ENCODE data around the gene KCNN1.
"Not testable (repeated sequence)": the region's sequence is repeated elsewhere in the genome, so short reads cannot be mapped to it uniquely, and the experiment has no call there.

KCNN1 gene

DNA sequence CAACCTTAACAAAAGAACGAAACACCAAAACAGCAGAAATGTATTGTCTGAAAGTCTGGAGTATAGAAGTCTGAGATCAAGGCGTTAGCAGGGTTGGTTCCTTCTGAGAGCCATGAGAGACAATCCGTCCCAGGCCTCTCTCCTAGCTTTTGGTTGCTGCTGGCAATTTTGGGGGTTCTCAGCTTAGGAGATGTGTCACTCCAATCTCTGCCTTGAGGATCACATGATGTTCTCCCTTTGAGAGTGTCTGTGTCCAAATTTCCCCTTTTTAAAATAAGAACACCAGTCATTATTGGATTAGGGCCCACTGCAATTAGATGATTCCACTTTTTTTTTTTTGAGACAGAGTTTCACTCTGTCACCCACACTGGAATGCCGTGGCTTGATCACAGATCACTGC lies 10.1 kb downstream of the KCNN1 start:
- no peak for TF ChIP-seq NFRKB (IDR thresholded peaks at IDR 0.05)
- TF ChIP-seq ELF4 (IDR thresholded peaks at IDR 0.05), result no peak
- TF ChIP-seq ZNF384 (IDR thresholded peaks at IDR 0.05), result no peak
- TF ChIP-seq CTBP1 (IDR thresholded peaks at IDR 0.05; ENCODE audit: borderline replicate concordance), result no peak
- TF ChIP-seq FOXK2 (IDR thresholded peaks at IDR 0.05), result no peak
- ChIA-PET CTCF (interaction anchor here (0.6 to 1.3 kb wide), 2 partner anchors 21 to 84 kb away, joined by 4 to 10 read pairs; no protein-coding TSS in a partner anchor), POLR2A (no interaction called here)
- no peak for DNase-seq (ENCODE audit: extremely low spot score)

DNA sequence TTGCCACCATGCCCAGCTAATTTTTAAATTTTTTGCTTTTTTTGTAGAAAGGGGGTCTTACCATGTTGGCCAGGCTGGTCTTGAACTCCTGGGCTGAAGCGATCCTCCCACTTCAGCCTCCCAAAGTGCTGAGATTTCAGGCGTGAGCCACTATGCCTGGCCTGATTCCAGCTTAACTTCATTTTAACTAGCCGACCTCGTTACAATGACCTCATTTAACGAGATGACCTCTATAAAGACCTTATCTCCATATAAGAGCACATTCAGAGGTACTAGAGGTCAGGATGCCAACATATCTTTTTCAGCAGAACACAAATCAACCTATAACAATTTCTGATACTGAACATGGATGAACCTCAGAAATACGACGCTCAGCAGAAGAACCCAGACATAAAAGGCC lies 10.6 kb downstream of the KCNN1 start:
- DNase-seq (ENCODE audit: extremely low spot score), result no peak
- no peak for TF ChIP-seq FOXK2 (IDR thresholded peaks at IDR 0.05)
- CTCF ChIA-PET, result interaction anchor here (1.3 kb wide), 1 partner anchor 20 kb away, joined by 10 read pairs; no protein-coding TSS in a partner anchor
- POLR2A ChIA-PET, result no interaction called here

DNA sequence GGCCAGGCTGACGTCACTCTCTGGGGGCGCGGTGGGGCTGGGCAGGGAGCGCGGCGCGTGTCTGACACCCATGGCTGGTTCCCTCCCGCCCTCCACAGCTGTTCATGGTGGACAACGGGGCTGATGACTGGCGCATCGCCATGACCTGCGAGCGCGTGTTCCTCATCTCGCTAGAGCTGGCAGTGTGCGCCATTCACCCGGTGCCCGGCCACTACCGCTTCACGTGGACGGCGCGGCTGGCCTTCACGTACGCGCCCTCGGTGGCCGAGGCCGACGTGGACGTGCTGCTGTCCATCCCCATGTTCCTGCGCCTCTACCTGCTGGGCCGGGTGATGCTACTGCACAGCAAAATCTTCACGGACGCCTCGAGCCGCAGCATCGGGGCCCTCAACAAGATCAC lies 14.7 kb downstream of the KCNN1 start:
- no peak for DNase-seq (ENCODE audit: extremely low spot score)
- ChIA-PET POLR2A (no interaction called here), CTCF (no interaction called here)
- TF ChIP-seq L3MBTL2 (conservative IDR thresholded peaks at IDR 0.05), result no peak
- TF ChIP-seq SP1 (IDR thresholded peaks at IDR 0.05), result no peak
- TF ChIP-seq ELF4 (IDR thresholded peaks at IDR 0.05), result no peak
- TF ChIP-seq LEF1 (IDR thresholded peaks at IDR 0.05; ENCODE audit: borderline replicate concordance), result no peak
- TF ChIP-seq, protein P1, sequence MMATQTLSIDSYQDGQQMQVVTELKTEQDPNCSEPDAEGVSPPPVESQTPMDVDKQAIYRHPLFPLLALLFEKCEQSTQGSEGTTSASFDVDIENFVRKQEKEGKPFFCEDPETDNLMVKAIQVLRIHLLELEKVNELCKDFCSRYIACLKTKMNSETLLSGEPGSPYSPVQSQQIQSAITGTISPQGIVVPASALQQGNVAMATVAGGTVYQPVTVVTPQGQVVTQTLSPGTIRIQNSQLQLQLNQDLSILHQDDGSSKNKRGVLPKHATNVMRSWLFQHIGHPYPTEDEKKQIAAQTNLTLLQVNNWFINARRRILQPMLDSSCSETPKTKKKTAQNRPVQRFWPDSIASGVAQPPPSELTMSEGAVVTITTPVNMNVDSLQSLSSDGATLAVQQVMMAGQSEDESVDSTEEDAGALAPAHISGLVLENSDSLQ (IDR thresholded peaks at IDR 0.05), result no peak
- TF ChIP-seq BHLHE40 (IDR thresholded peaks at IDR 0.05; ENCODE audit: borderline replicate concordance), result no peak
- TF ChIP-seq CTBP1 (IDR thresholded peaks at IDR 0.05; ENCODE audit: borderline replicate concordance), result no peak
- TF ChIP-seq FOXK2 (IDR thresholded peaks at IDR 0.05), result no peak
- no peak for TF ChIP-seq FOXA1 (IDR thresholded peaks at IDR 0.05)
- no peak for TF ChIP-seq FOXM1 (IDR thresholded peaks at IDR 0.05; ENCODE audit: borderline replicate concordance)
- TF ChIP-seq ZNF384 (IDR thresholded peaks at IDR 0.05), result no peak
- TF ChIP-seq TARDBP (IDR thresholded peaks at IDR 0.05), result no peak
- TF ChIP-seq ARNT (IDR thresholded peaks at IDR 0.05), result no peak
- TF ChIP-seq NFRKB (IDR thresholded peaks at IDR 0.05), result no peak

DNA sequence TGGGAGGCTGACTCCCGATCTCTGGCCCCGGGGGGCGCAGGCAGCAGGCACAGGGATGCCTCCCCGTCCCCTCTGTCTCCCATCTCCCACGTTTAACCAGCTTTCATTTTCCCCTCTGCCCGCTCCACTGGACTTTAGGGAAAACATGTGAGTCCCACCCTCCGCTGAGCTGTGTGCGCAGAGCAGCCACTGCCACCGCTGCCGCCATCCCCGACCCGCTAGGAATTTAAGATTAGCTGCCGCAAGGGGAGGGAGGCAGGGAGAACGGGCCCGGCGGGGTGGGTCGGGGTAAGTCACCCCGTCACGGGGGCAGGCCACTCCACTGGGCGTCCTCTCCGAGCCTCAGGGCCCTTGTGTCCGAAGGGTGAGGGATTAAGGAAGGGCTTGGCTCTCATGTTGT lies 15.5 kb downstream of the KCNN1 start:
- ChIA-PET POLR2A (no interaction called here), CTCF (interaction anchor here (0.7 kb wide), 1 partner anchor 484 kb away, joined by 3 read pairs; no protein-coding TSS in a partner anchor)
- TF ChIP-seq HDGF (IDR thresholded peaks at IDR 0.05; ENCODE audit: borderline replicate concordance) (no peak), FOXK2 (IDR thresholded peaks at IDR 0.05) (no peak), BHLHE40 (IDR thresholded peaks at IDR 0.05; ENCODE audit: borderline replicate concordance) (no peak), SUZ12 (IDR thresholded peaks at IDR 0.05) (no peak), SP1 (IDR thresholded peaks at IDR 0.05) (no peak), FOXM1 (IDR thresholded peaks at IDR 0.05; ENCODE audit: borderline replicate concordance) (no peak), ARNT (IDR thresholded peaks at IDR 0.05) (no peak), LEF1 (IDR thresholded peaks at IDR 0.05; ENCODE audit: borderline replicate concordance) (no peak), ELF4 (IDR thresholded peaks at IDR 0.05) (no peak), CTBP1 (IDR thresholded peaks at IDR 0.05; ENCODE audit: borderline replicate concordance) (no peak), L3MBTL2 (conservative IDR thresholded peaks at IDR 0.05) (no peak), TARDBP (IDR thresholded peaks at IDR 0.05) (no peak), NFRKB (IDR thresholded peaks at IDR 0.05) (no peak), ZNF384 (IDR thresholded peaks at IDR 0.05) (no peak)
- TF ChIP-seq, protein P1 (IDR thresholded peaks at IDR 0.05), result no peak
- no peak for DNase-seq (ENCODE audit: extremely low spot score)

DNA sequence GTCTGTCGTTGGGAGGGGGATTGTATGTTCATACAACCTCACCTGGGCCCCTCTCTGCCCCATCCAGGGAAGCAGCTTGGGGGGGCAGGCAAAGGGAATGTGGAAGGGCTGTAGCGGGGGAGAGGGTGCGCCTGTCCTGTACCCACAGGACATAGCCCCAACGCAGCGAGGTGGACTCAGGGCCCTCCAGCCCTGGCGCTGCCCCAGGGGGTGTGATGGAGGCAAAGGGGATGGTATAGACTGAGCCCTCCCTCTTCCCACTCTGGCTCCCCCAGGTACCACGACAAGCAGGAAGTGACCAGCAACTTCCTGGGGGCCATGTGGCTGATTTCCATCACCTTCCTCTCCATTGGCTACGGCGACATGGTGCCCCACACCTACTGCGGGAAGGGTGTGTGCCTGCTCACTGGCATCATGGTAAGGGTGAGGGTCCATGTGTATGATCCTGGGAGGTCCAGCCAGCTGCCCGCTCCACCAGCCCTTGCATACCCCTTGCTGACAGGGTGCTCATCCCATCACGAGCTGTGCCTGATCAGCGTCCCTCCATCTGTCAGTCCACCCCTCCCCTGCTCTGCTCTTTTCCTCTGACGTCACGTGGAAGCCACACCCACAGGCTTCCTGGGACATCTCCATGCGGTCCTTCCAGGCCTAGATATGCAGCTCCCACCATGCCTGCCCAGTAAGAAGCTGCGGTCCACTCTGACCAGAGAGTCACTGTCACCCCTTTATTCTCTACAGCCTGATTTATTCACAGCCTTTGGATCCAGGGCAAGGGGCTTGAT lies 18.3 kb downstream of the KCNN1 start:
- DNase-seq (ENCODE audit: extremely low spot score), result no peak
- CTCF ChIA-PET, result no interaction called here
- no peak for TF ChIP-seq TARDBP (IDR thresholded peaks at IDR 0.05)
- TF ChIP-seq, protein P1 (IDR thresholded peaks at IDR 0.05), result peak; percentile 4; the same call in 1 of the 2 replicates
- POLR2A ChIA-PET, result interaction anchor here (0.9 kb wide), 1 partner anchor 126 kb away, joined by 3 read pairs; no protein-coding TSS in a partner anchor

DNA sequence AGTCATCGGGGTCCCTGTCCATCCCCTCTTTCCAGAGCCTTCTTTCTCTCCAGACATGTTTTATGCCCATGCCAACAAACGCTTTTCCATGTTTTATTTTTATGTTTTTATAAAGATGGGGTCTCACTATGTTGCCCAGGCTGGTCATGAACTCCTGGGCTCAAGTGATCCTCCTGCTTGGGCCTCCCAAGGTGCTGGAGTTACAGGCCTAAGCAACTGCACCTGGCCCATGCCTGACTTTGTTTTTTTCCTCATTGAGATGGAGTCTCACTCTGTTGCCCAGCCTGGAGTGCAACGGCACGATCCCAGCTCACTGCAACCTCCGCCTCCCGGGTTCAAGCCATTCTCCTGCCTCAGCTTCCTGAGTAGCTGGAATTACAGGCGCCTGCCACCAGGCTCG lies 19.7 kb downstream of the KCNN1 start:
- POLR2A ChIA-PET; DNase-seq (ENCODE audit: extremely low spot score); CTCF ChIA-PET: not testable (repeated sequence)

DNA sequence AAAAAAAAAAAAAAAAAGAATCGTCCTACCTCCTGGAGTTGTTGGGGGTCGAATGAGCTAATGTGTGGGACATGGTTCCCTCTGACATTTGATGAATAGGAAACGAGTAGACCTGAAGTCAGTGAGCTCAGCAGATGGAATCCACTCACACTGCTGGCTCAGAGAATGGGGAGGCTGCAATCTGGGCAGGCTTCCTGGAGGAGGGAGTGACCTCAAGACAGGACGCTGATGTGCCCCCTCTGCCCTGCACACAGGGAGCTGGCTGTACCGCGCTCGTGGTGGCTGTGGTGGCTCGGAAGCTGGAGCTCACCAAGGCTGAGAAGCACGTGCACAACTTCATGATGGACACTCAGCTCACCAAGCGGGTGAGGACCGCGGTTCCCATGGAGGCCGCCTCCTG lies 21.3 kb downstream of the KCNN1 start:
- CTCF ChIA-PET, result interaction anchor here (0.6 kb wide), 1 partner anchor 472 kb away, joined by 3 read pairs; no protein-coding TSS in a partner anchor
- no peak for TF ChIP-seq TARDBP (IDR thresholded peaks at IDR 0.05)
- DNase-seq (ENCODE audit: extremely low spot score), result no peak
- POLR2A ChIA-PET, result no interaction called here
